Thoracic aorta endothelial cell (primary cell): ENCODE measurements around the gene DUSP7. TPM values are rescaled to one million over a fixed set of nuclear protein-coding genes. Genes with fewer than 3 reads are reported as not detected.

Experiments used
- total RNA-seq: library from RNA; depleted of rRNA; stranded (reverse); fragments of >200 nt; gene quantifications from 2 replicates; pipeline ENCODE4 v1.2.3, GENCODE V29; 2012

DUSP7 gene, protein sequence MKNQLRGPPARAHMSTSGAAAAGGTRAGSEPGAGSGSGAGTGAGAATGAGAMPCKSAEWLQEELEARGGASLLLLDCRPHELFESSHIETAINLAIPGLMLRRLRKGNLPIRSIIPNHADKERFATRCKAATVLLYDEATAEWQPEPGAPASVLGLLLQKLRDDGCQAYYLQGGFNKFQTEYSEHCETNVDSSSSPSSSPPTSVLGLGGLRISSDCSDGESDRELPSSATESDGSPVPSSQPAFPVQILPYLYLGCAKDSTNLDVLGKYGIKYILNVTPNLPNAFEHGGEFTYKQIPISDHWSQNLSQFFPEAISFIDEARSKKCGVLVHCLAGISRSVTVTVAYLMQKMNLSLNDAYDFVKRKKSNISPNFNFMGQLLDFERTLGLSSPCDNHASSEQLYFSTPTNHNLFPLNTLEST
- 16.9 and 23.2 TPM in 2 replicates for total RNA-seq

DNA sequence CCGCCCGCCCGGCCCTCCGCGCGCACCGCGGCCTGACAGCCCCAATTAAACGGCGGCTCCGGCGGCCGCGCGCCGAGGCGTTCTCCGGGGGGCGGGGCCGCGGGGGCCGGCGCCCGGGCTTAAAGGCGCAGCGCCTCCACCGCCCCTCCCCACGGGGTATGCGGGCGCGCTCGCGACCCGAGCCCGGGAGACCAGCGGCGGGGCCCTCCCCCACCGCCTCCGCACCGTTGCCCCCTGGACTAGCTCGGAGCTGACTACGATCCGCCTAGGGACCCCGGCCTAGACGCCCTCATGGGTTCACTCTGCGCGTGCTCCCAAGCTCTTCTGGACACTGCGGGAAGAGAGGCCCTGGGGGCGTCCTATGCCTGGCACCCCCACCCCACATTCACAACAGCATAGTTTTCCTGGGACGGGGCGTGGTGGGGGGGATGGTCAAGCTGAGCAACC lies at the start of gene DUSP7:
TSS of gene DUSP7 (minus strand) at position 51 of the 447 bp plus-strand sequence. CDS start 205 bp downstream, outside the sequence.

Other genes with a start within 250 kb of the DUSP7 start
- not detected in 2 replicates for gene IQCF2, start 195.0 kb downstream of the DUSP7 start, total RNA-seq
- not detected in 2 replicates for gene IQCF5, start 181.0 kb downstream of the DUSP7 start, total RNA-seq
- gene IQCF1, start 153.2 kb downstream of the DUSP7 start, total RNA-seq = not detected in 2 replicates
- gene RRP9, start 114.7 kb downstream of the DUSP7 start, total RNA-seq = 20.6 and 21.1 TPM in 2 replicates
- 8.1 and 12.6 TPM in 2 replicates for gene PARP3, start 114.2 kb downstream of the DUSP7 start, total RNA-seq
- 0.07 TPM in 1 of 2 replicates, not detected in the other for gene GPR62, start 101.2 kb downstream of the DUSP7 start, total RNA-seq
- 23.1 and 23.3 TPM in 2 replicates for gene PCBP4, start 89.1 kb downstream of the DUSP7 start, total RNA-seq
- 12.5 and 15.5 TPM in 2 replicates for gene ABHD14B, start 82.5 kb downstream of the DUSP7 start, total RNA-seq
- gene ABHD14A, start 81.5 kb downstream of the DUSP7 start, total RNA-seq = 3.5 and 7.3 TPM in 2 replicates
- 8.0 and 11.2 TPM in 2 replicates for gene ACY1, start 73.0 kb downstream of the DUSP7 start, total RNA-seq
- gene RPL29, start 60.7 kb downstream of the DUSP7 start, total RNA-seq = 968 and 1,125 TPM in 2 replicates
- 8.0 and 12.6 TPM in 2 replicates for gene POC1A, start 97.9 kb upstream of the DUSP7 start, total RNA-seq
- 57.6 and 71.7 TPM in 2 replicates for gene ALAS1, start 141.6 kb upstream of the DUSP7 start, total RNA-seq
- under 0.01 TPM in 1 of 2 replicates, not detected in the other for gene TLR9, start 169.1 kb upstream of the DUSP7 start, total RNA-seq
- 124 and 136 TPM in 2 replicates for gene TWF2, start 182.6 kb upstream of the DUSP7 start, total RNA-seq
- gene PPM1M, start 189.2 kb upstream of the DUSP7 start, total RNA-seq = 11.3 and 12.0 TPM in 2 replicates
- 74.7 and 80.6 TPM in 2 replicates for gene WDR82, start 222.1 kb upstream of the DUSP7 start, total RNA-seq
- gene GLYCTK, start 231.3 kb upstream of the DUSP7 start, total RNA-seq = 16.4 TPM in 2 replicates